ENCODE data around the gene CKAP2L. TPM values are rescaled to one million over a fixed set of nuclear protein-coding genes. Genes with fewer than 3 reads are reported as not detected.
"Not testable (repeated sequence)": the region's sequence is repeated elsewhere in the genome, so short reads cannot be mapped to it uniquely, and the experiment has no call there.

CKAP2L gene
- polyA plus RNA-seq, 1 donor, result 6.2 TPM

DNA sequence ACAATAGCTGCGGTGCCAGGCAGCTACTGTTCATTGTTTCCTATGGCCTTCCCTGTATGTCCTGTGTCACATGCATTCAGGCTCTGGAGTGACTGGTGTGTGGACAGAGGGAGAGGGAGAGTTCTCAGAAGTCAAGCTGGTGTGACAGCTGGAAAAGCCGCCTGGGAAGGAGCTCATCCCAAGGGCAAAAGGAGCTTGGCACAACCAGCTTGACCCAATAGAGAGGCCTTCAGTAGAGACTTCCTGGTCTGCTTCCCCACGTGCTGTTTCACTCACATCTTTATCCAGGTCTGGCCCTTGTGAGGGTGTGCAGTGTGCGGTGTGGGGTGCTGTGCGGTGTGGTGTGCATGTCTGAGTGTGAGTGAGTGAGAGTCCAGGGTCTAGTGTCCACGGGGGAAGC, 54.7 kb downstream of the CKAP2L start:
- Histone ChIP-seq H3K27me3 (ENCODE audit: control insufficient read depth, insufficient read depth, low read length) (peaks cover under 1% of the 10 kb centered on the region), H3K4me1 (ENCODE audit: control insufficient read depth, insufficient read depth, low read length) (peaks cover 3% of the 10 kb centered on the region), H3K4me3 (ENCODE audit: low read length) (no peak overlapping the region), H3K9me3 (ENCODE audit: control insufficient read depth, low read depth, low read length) (no peaks in the 10 kb centered on the region), H3K27ac (ENCODE audit: low read length) (no peak overlapping the region), H3K36me3 (ENCODE audit: control insufficient read depth, insufficient read depth, low read length) (no peaks in the 10 kb centered on the region)
- WGBS (ENCODE audit: insufficient coverage, low lambda C conversion rate), result 92% methylated on average over 2 of the region's 6 CpGs
- no peak for DNase-seq

DNA sequence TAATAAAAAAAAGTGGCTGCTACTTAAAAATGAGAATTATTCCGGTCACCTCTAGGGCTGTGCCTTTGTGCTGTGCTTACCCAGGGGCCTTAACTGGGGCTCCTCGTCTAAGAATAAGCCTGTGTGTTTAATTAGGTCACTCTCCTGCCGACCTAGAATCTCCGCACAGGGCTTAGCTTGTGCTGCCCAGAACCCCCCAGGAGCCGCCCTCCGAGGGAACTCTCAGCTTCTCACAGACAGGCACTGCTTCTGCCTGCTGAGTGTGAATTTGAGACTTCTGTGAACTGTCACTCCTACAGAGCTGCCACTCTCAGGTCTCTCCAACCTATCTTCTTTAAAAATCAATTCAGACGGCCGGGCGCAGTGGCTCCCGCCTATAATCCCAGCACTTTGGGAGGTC, 55.4 kb downstream of the CKAP2L start:
- no CpG with 5 or more reads among the region's 10 CpGs for WGBS (ENCODE audit: insufficient coverage, low lambda C conversion rate)

DNA sequence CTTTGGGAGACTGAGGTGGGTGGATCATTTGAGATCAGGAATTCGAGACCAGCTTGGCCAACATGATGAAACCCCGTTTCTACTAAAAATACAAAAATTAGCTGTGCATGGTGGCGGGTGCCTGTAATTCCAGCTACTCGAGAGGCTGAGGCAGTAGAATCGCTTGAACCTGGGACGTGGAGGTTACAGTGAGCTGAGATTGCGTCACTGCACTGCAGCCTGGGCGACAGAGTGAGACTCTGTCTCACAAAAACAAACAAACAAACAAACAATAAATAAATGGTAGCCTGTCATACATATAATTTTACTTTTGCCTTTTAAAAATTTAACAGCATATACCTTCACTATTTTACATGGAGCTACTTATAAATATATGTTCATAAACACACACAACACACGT, 57.5 kb downstream of the CKAP2L start:
- H3K27me3 ChIP-seq (ENCODE audit: control insufficient read depth, insufficient read depth, low read length); H3K4me1 ChIP-seq (ENCODE audit: control insufficient read depth, insufficient read depth, low read length); H3K4me3 ChIP-seq (ENCODE audit: low read length); H3K27ac ChIP-seq (ENCODE audit: low read length); H3K36me3 ChIP-seq (ENCODE audit: control insufficient read depth, insufficient read depth, low read length); DNase-seq; H3K9me3 ChIP-seq (ENCODE audit: control insufficient read depth, low read depth, low read length): not testable (repeated sequence)
- 82% methylated on average over 2 of the region's 9 CpGs for WGBS (ENCODE audit: insufficient coverage, low lambda C conversion rate)

More for the DNA sequence above, 55.4 kb downstream of the CKAP2L start:
- H3K4me1 ChIP-seq (ENCODE audit: control insufficient read depth, insufficient read depth, low read length), result peaks cover 3% of the 10 kb centered on the region
- no peaks in the 10 kb centered on the region for H3K27me3 ChIP-seq (ENCODE audit: control insufficient read depth, insufficient read depth, low read length)
- no peak overlapping the region for H3K4me3 ChIP-seq (ENCODE audit: low read length)
- no peaks in the 10 kb centered on the region for H3K36me3 ChIP-seq (ENCODE audit: control insufficient read depth, insufficient read depth, low read length)
- no peak for DNase-seq
- no peak overlapping the region for H3K27ac ChIP-seq (ENCODE audit: low read length)
- H3K9me3 ChIP-seq (ENCODE audit: control insufficient read depth, low read depth, low read length), result no peaks in the 10 kb centered on the region

DNA sequence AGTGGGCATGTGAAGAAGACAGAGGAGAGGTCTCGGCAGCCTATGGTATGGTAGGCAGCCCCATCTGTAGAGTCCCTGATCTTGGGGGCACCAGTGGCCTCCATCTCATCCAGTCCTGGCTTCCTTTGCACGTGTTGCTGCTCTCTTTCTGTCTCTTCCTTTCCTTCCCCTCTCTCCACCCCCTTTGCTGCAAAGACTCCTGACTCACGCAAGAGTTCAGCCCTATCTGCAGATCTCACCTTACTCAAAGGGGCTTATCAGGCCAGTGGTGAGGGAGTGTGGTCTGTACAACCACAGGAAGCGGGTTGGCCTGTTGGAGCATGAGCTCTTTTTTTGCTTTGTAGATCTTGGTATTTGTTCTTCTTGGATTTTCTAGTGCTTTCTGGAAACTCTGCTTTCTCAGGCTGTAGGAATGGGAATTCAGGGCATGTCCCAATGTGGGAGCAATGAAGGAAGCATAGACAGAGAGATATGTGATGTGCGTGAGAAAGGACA, 58.2 kb downstream of the CKAP2L start:
- Histone ChIP-seq H3K36me3 (ENCODE audit: control insufficient read depth, insufficient read depth, low read length) (no peaks in the 10 kb centered on the region), H3K27ac (ENCODE audit: low read length) (no peak overlapping the region), H3K9me3 (ENCODE audit: control insufficient read depth, low read depth, low read length) (no peaks in the 10 kb centered on the region), H3K4me3 (ENCODE audit: low read length) (no peak overlapping the region), H3K4me1 (ENCODE audit: control insufficient read depth, insufficient read depth, low read length) (no peaks in the 10 kb centered on the region), H3K27me3 (ENCODE audit: control insufficient read depth, insufficient read depth, low read length) (no peaks in the 10 kb centered on the region)
- no peak for DNase-seq
- no CpG with 5 or more reads among the region's 5 CpGs for WGBS (ENCODE audit: insufficient coverage, low lambda C conversion rate)

DNA sequence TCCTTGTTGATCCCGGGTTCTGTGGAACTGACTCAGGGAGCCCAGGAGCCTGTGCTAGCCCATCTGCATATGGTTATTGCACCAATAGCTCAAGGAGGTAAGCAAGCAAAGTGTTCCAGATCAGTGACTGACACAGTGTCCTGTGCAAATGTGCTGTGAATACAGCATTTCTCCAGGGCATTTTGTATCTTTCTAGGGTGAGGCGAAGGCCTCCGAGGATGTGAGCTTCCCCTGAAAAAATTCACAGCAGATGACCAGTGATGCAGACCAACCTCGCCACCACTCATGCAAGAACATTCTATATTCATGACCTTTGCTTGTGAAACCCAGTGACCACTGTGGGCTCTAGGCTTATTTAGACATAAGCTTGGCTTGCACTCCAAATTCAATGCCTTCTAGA, 58.8 kb downstream of the CKAP2L start:
- Histone ChIP-seq H3K36me3 (ENCODE audit: control insufficient read depth, insufficient read depth, low read length) (no peaks in the 10 kb centered on the region), H3K4me1 (ENCODE audit: control insufficient read depth, insufficient read depth, low read length) (no peaks in the 10 kb centered on the region), H3K27me3 (ENCODE audit: control insufficient read depth, insufficient read depth, low read length) (no peaks in the 10 kb centered on the region), H3K4me3 (ENCODE audit: low read length) (no peak overlapping the region), H3K9me3 (ENCODE audit: control insufficient read depth, low read depth, low read length) (no peaks in the 10 kb centered on the region), H3K27ac (ENCODE audit: low read length) (no peak overlapping the region)
- DNase-seq, result no peak
- no CpG with 5 or more reads among the region's 4 CpGs for WGBS (ENCODE audit: insufficient coverage, low lambda C conversion rate)

DNA sequence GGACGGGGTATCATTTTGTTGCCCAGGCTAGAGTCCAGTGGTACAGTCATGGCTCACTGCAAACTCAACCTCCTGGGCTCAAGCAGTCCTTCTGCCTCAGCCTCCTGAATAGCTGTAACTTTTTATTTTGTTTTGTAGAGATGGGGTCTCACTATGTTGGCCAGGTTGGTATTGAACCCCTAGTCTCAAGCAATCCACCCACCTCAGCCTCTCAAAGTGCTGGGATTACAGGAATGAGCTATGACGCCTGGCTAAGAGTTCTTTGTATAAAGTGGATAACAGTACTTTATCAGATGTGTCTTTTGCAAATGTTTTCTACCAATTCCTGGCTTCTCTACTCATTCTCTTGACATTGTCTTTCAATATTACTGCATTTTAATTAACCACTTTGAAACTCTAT, 60.7 kb downstream of the CKAP2L start:
- Histone ChIP-seq H3K4me1 (ENCODE audit: control insufficient read depth, insufficient read depth, low read length) (no peaks in the 10 kb centered on the region), H3K9me3 (ENCODE audit: control insufficient read depth, low read depth, low read length) (no peaks in the 10 kb centered on the region), H3K27ac (ENCODE audit: low read length) (no peak overlapping the region), H3K36me3 (ENCODE audit: control insufficient read depth, insufficient read depth, low read length) (no peaks in the 10 kb centered on the region), H3K27me3 (ENCODE audit: control insufficient read depth, insufficient read depth, low read length) (no peaks in the 10 kb centered on the region), H3K4me3 (ENCODE audit: low read length) (no peak overlapping the region)
- no peak for DNase-seq
- WGBS (ENCODE audit: insufficient coverage, low lambda C conversion rate), result no CpG with 5 or more reads among the region's 2 CpGs

DNA sequence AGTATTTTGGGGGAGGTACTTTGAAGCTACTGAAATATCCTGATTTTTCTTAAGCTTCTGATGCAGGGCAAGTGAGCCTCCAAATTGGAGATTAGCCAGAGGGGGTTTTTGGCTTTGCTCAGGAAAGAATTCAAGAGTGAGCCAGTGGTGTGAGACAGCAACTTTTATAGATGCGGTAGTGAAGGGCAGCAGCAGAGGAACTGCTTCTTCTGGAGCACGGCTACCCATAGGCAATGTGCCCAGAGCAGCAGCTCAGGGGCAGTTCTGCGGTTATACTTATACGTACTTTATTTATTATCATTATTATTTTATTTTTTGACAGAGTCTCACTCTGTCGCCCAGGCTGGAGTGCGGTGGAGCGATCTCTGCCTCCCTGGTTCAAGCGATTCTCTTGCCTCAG, 63.4 kb downstream of the CKAP2L start:
- Histone ChIP-seq H3K9me3 (ENCODE audit: control insufficient read depth, low read depth, low read length) (no peaks in the 10 kb centered on the region), H3K4me3 (ENCODE audit: low read length) (no peak overlapping the region), H3K36me3 (ENCODE audit: control insufficient read depth, insufficient read depth, low read length) (no peaks in the 10 kb centered on the region), H3K4me1 (ENCODE audit: control insufficient read depth, insufficient read depth, low read length) (no peaks in the 10 kb centered on the region), H3K27ac (ENCODE audit: low read length) (no peak overlapping the region), H3K27me3 (ENCODE audit: control insufficient read depth, insufficient read depth, low read length) (no peaks in the 10 kb centered on the region)
- no peak for DNase-seq
- WGBS (ENCODE audit: insufficient coverage, low lambda C conversion rate), result 100% methylated on average over 2 of the region's 8 CpGs

DNA sequence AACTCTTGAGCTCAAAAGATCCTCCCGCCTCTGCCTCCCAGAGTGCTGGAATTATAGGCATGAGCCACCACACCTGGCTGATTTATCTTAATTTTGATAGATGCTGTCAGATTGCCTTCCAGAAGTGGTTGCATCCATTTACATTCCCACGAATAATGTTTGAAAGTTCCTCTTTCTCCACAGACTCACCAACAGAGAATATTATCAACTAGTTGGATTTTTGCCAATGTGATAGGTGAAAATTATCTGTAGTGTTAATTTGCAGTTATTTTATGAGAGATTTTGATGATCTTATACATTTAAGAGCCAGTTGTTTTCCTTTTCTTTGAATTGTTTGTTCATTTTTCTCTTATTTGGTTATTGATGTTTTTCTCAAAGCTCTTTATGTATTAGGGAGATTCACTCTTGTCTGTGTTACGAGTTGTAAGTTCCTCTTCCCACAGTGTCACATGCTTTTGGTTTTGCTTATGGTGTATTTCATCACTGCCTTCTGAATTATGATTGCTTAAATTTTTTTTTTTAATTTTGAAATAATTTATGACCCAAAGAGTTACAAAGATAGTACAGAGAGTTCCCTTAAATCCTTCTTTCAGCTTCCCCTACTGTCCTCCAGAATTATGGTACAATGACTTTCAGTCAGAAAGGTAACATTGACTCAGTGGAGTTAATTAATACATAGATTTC, 64.3 kb downstream of the CKAP2L start:
- Histone ChIP-seq H3K9me3 (ENCODE audit: control insufficient read depth, low read depth, low read length) (no peaks in the 10 kb centered on the region), H3K27ac (ENCODE audit: low read length) (no peak overlapping the region), H3K36me3 (ENCODE audit: control insufficient read depth, insufficient read depth, low read length) (no peaks in the 10 kb centered on the region), H3K4me1 (ENCODE audit: control insufficient read depth, insufficient read depth, low read length) (no peaks in the 10 kb centered on the region), H3K27me3 (ENCODE audit: control insufficient read depth, insufficient read depth, low read length) (no peaks in the 10 kb centered on the region), H3K4me3 (ENCODE audit: low read length) (no peak overlapping the region)
- WGBS (ENCODE audit: insufficient coverage, low lambda C conversion rate), result 87% methylated on average over 3 of the region's 3 CpGs
- DNase-seq, result no peak

DNA sequence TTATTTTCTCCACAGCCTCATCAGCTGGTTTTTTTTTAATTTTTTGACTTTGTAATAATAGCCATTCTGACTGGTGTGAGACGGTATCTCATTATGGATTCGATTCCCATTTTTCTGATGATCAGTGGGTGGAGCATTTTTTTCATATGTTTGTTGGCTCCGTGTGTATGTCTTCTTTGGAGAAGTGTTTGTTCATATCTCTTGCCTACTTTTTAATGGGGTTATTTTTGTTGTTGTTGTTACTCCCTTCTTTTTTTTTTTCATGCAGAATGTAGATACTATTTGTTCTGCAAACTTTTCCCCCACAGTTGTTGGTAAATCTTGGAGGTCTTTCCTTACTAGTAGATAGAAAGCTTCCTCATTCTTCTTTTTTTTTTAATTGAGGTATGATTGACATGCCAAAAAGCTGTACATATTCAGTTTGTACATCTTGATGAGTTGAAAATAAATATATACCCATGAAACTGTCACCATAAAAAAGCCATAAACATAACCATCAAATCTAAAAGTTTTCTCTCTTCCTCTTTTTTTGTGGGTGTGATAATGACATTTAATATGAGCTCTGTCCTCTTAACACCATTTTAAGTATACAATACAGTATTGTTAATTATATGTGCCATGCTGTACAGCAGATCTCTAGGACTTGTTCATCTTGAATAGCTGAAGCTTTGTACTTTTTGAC, 65.4 kb downstream of the CKAP2L start:
- Histone ChIP-seq H3K9me3 (ENCODE audit: control insufficient read depth, low read depth, low read length) (no peaks in the 10 kb centered on the region), H3K27ac (ENCODE audit: low read length) (no peak overlapping the region), H3K36me3 (ENCODE audit: control insufficient read depth, insufficient read depth, low read length) (no peaks in the 10 kb centered on the region), H3K4me1 (ENCODE audit: control insufficient read depth, insufficient read depth, low read length) (no peaks in the 10 kb centered on the region), H3K27me3 (ENCODE audit: control insufficient read depth, insufficient read depth, low read length) (no peaks in the 10 kb centered on the region), H3K4me3 (ENCODE audit: low read length) (no peak overlapping the region)
- 90% methylated on average over 2 of the region's 3 CpGs for WGBS (ENCODE audit: insufficient coverage, low lambda C conversion rate)
- DNase-seq, result no peak

DNA sequence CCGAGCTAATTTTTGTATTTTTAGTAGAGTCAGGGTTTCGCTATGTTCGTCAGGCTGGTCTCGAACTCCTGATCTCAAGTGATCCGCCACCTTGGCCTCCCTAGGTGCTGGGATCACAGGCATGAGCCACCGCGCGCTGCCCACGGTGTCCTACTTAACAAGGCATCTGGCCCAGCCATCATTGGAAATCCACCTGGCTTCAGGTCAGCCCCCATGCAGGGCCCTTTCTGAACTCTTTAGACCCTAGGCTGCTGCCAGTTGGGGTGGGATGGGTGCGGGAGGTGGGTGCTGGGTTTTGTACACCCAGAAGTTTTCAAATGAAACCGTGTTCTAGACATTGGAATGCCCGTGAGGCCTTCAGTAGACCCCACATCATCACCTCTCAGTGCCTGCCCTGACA, 70.2 kb downstream of the CKAP2L start:
- WGBS (ENCODE audit: insufficient coverage, low lambda C conversion rate), result no CpG with 5 or more reads among the region's 12 CpGs
- DNase-seq, result no peak

DNA sequence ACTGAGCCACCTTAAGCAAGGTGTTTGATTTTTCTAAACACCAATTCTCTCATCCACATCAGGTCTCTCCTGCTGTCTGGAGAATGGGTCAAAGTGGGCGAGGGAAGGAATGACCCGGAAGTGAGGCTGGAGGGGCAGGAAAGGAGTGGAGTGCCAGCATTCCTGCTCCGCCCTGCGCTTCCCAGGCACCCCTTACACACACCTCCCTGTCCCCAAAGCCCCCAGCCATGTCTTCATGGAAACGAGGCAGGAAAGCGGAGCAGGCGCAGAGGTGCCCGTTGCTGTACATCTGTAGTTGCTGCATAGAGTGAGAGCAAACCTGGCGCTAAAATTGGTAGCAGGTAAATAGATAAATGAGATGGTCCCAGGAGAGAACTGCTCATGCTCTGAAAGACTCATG, 70.8 kb downstream of the CKAP2L start:
- Histone ChIP-seq H3K9me3 (ENCODE audit: control insufficient read depth, low read depth, low read length) (no peaks in the 10 kb centered on the region), H3K27me3 (ENCODE audit: control insufficient read depth, insufficient read depth, low read length) (no peaks in the 10 kb centered on the region), H3K27ac (ENCODE audit: low read length) (no peak overlapping the region), H3K4me1 (ENCODE audit: control insufficient read depth, insufficient read depth, low read length) (peaks cover 20% of the 10 kb centered on the region), H3K36me3 (ENCODE audit: control insufficient read depth, insufficient read depth, low read length) (no peaks in the 10 kb centered on the region), H3K4me3 (ENCODE audit: low read length) (no peak overlapping the region)
- no CpG with 5 or more reads among the region's 9 CpGs for WGBS (ENCODE audit: insufficient coverage, low lambda C conversion rate)
- no peak for DNase-seq

More for the DNA sequence above, 70.2 kb downstream of the CKAP2L start:
- no peaks in the 10 kb centered on the region for H3K9me3 ChIP-seq (ENCODE audit: control insufficient read depth, low read depth, low read length)
- peaks cover 20% of the 10 kb centered on the region for H3K4me1 ChIP-seq (ENCODE audit: control insufficient read depth, insufficient read depth, low read length)
- H3K27me3 ChIP-seq (ENCODE audit: control insufficient read depth, insufficient read depth, low read length), result no peaks in the 10 kb centered on the region
- H3K27ac ChIP-seq (ENCODE audit: low read length), result no peak overlapping the region
- H3K36me3 ChIP-seq (ENCODE audit: control insufficient read depth, insufficient read depth, low read length), result no peaks in the 10 kb centered on the region
- no peak overlapping the region for H3K4me3 ChIP-seq (ENCODE audit: low read length)
